ENCODE results near the gene MVB12B. TPM values are rescaled to one million over a fixed set of nuclear protein-coding genes. Genes with fewer than 3 reads are reported as not detected.
A peak's percentile ranks its signal among the peaks of the same experiment; 100 is the strongest.

MVB12B gene
- total and polyA plus RNA-seq, 10 donors: 2.8 to 52.4 (median 34.8) TPM

- no peak for DNase-seq
- Histone ChIP-seq H3K36me3 (peaks cover 0 to 28% (median 0%) of the 10 kb centered on the region in 6 donors), H3K27ac (no peak overlapping the region), H3K27me3 (replicated peaks in 1 of 7) (no peaks in the 10 kb centered on the region), H3K9me3 (no peaks in the 10 kb centered on the region), H3K4me3 (no peak overlapping the region), H3K4me1 (peaks cover 0 to 83% (median 43%) of the 10 kb centered on the region in 6 donors)
- TF ChIP-seq, protein P1, sequence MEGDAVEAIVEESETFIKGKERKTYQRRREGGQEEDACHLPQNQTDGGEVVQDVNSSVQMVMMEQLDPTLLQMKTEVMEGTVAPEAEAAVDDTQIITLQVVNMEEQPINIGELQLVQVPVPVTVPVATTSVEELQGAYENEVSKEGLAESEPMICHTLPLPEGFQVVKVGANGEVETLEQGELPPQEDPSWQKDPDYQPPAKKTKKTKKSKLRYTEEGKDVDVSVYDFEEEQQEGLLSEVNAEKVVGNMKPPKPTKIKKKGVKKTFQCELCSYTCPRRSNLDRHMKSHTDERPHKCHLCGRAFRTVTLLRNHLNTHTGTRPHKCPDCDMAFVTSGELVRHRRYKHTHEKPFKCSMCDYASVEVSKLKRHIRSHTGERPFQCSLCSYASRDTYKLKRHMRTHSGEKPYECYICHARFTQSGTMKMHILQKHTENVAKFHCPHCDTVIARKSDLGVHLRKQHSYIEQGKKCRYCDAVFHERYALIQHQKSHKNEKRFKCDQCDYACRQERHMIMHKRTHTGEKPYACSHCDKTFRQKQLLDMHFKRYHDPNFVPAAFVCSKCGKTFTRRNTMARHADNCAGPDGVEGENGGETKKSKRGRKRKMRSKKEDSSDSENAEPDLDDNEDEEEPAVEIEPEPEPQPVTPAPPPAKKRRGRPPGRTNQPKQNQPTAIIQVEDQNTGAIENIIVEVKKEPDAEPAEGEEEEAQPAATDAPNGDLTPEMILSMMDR (IDR thresholded peaks at IDR 0.05 in 8 of 11, conservative IDR thresholded peaks at IDR 0.05 in 3 of 11): no peak
- TF ChIP-seq POLR2A (IDR thresholded peaks at IDR 0.05) (no peak), POLR2AphosphoS5 (IDR thresholded peaks at IDR 0.05) (no peak)
- WGBS, 5 donors: 87 to 96% (median 90%) methylated on average over 9 of the region's 9 CpGs
- intact Hi-C loops (cut with DNase I; ENCODE audit: low total_unique reads): no loop called here
Observed at GRCh38 chr9:126377536-126377935, 50.9 kb downstream of the MVB12B start.

- no peak for DNase-seq
- no peak overlapping the region for H3K27ac ChIP-seq
- no peak for TF ChIP-seq POLR2A (IDR thresholded peaks at IDR 0.05)
- TF ChIP-seq POLR2AphosphoS5 (IDR thresholded peaks at IDR 0.05): no peak
- TF ChIP-seq, protein P1 (IDR thresholded peaks at IDR 0.05 in 8 of 11, conservative IDR thresholded peaks at IDR 0.05 in 3 of 11): no peak
Observed at GRCh38 chr9:126378761-126379160, 52.1 kb downstream of the MVB12B start.

GRCh38 chr9:126379661-126380360 is 53.2 kb downstream of the MVB12B start:
- H3K27me3 ChIP-seq (replicated peaks in 1 of 7): no peaks in the 10 kb centered on the region
- peak overlapping the region in 2 of 8 donors; percentile 17 to 22 for H3K27ac ChIP-seq
- TF ChIP-seq, protein P1 (IDR thresholded peaks at IDR 0.05 in 8 of 11, conservative IDR thresholded peaks at IDR 0.05 in 3 of 11): no peak
- TF ChIP-seq POLR2AphosphoS5 (IDR thresholded peaks at IDR 0.05): peak in 1 of 3 donors; percentile 9
- peaks cover 0 to 74% (median 28%) of the 10 kb centered on the region in 6 donors for H3K4me1 ChIP-seq
- no peaks in the 10 kb centered on the region for H3K9me3 ChIP-seq
- H3K36me3 ChIP-seq: peaks cover 0 to 31% (median 0%) of the 10 kb centered on the region in 6 donors
- 80 to 93% (median 85%) methylated on average over 9 of the region's 9 CpGs for WGBS, 5 donors
- intact Hi-C loops (cut with DNase I; ENCODE audit: low total_unique reads): no loop called here
- DNase-seq: no peak
- no peak overlapping the region for H3K4me3 ChIP-seq

More at GRCh38 chr9:126378761-126379160, 52.1 kb downstream of the MVB12B start:
- intact Hi-C loops (cut with DNase I; ENCODE audit: low total_unique reads): no loop called here
- Histone ChIP-seq H3K27me3 (replicated peaks in 1 of 7) (no peaks in the 10 kb centered on the region), H3K36me3 (peaks cover 0 to 28% (median 0%) of the 10 kb centered on the region in 6 donors), H3K4me1 (peaks cover 0 to 80% (median 35%) of the 10 kb centered on the region in 6 donors), H3K4me3 (no peak overlapping the region), H3K9me3 (no peaks in the 10 kb centered on the region)
- 75 to 93% (median 91%) methylated on average over 7 of the region's 7 CpGs for WGBS, 5 donors

- Histone ChIP-seq H3K4me3 (no peak overlapping the region), H3K9me3 (no peaks in the 10 kb centered on the region), H3K27me3 (replicated peaks in 1 of 7) (no peaks in the 10 kb centered on the region), H3K4me1 (peaks cover 0 to 68% (median 22%) of the 10 kb centered on the region in 6 donors), H3K27ac (peak overlapping the region in 1 of 8 donors; percentile 22), H3K36me3 (peaks cover 0 to 37% (median 0%) of the 10 kb centered on the region in 6 donors)
- WGBS, 5 donors: 85 to 96% (median 89%) methylated on average over 10 of the region's 10 CpGs
- DNase-seq: no peak
- no peak for TF ChIP-seq POLR2A (IDR thresholded peaks at IDR 0.05)
- TF ChIP-seq POLR2AphosphoS5 (IDR thresholded peaks at IDR 0.05): no peak
- TF ChIP-seq, protein P1 (IDR thresholded peaks at IDR 0.05 in 8 of 11, conservative IDR thresholded peaks at IDR 0.05 in 3 of 11): no peak
- intact Hi-C loops (cut with DNase I; ENCODE audit: low total_unique reads): no loop called here
Observed at GRCh38 chr9:126380447-126380846, 53.8 kb downstream of the MVB12B start.
